Midbrain (tissue), 1 donor: ENCODE data around the gene BPGM.

Source experiments
- DNase-seq: peaks from one replicate; lab custom pipeline; 2025; lab: John Stamatoyannopoulos, UW

Gene BPGM

DNA sequence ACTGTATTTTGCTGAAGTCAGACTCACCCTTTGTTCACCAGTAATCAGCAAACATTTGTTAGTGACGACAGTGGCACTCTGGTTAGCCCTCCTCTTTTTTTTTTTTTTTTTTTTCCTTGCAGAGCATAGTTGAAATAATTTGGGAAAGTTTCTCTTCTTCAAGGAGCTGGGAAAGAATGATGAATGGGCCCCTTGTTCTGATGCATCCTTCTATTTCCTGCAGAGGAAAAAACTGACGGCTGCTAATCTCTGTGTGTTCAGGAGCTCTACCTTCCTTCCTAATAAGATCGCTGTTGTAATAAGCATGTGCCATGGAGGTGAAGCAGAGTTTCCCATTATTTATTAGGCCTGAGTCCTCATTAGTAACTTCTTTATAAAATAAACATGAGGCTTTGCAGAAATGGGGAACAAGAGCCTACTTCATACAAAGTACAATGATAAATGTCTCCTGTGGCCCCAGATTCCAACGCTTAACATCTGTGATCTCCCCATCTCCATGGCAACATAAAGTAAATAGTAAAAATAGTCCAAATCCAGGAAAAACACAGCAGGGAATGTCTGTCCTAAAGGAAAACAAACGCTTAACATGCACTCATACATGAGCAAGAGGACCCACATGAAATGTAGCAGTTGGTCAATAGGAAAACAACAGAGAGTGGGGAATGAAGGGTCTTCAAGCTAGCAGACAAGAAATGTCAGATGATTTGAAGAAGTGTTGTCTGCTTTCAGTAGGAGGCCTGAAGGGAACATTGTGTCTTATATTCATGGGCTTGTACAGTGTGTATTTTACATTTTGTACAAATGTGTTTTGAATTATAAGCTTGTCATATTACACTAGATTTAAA, 73.7 kb downstream of the BPGM start:
- DNase-seq: no peak

DNA sequence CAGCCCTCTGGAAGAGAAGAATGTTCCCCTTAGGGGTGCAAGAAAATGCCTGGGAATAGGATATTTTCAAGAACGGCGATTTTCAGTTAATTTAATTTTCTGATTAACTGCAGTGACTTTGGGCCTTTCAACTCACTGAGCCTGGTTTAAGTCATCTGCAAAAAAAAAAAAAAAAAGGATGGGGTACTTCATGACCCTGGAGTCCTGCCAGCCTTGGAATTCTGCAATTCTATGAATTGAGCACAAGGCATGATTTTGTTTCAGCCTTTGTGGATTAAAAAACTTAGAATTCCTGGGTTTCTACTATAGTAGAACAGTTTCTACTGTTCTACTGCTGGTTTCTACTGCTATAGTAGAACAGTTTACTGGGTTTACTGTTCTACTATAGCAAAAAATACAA, 74.5 kb downstream of the BPGM start:
- no peak for DNase-seq

DNA sequence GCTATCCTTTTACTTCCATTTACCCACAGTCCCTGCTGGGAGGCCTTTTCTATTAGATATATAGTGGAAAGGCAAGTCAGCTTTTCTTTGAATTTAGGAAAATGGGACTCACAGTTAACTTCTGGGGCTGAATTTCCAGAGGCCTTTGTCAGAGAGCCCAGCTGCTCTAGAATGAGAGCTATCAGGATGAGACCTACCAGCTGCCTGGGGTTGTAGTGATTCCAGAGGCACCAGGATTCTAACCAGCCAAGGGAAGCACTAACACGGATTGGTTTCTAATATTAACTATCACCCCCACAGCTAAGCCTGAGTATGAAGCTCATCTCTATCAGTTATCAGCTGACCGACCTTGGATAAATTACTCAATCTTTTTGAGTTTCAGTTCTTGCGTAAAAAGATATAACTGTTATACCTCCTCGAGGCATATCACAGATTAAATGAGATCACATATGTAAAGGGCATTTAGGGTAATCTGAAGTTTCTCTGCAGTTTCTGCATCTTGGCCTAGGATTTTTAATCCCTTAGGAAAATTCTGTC, 76.2 kb downstream of the BPGM start:
- DNase-seq: no peak

DNA sequence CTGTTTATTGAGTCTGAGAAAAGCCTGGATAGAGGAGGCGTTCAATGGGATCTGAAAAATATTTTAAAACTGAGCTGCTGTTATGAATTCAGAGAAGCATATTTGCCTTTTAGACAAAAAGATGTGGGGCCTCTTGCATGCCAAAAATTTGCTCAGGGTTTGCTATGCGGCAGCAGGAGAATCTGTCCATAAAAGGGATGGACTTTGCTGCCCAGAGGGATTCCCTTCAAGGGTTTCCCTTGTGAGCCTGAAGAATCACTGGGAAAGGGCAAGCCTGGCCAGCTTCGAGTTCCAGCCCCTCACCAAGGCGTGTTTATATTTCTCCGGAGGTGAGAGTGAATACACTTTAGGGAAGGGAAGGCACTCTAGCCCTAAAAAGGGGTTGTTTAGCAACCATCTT, 77.2 kb downstream of the BPGM start:
- DNase-seq: no peak

DNA sequence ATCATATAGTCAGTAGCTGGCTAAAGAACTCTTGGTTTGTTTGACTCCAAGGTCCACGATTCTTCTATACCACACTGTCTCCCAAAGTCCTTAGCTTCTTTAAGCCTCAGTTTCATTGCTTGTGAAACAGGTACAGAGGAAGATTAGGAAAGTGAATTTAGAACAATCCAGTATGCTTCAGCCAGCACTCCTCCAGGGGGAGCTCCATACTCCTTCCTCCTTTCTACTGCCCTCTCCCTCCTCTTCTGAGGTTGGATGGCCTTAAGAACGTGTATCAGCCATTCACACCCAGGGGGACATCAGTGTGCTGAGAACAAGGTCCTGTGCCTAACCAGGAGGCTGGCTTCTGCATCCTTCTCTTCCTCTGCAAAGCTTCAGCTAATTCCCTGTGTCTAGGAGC, 78.0 kb downstream of the BPGM start:
- no peak for DNase-seq

DNA sequence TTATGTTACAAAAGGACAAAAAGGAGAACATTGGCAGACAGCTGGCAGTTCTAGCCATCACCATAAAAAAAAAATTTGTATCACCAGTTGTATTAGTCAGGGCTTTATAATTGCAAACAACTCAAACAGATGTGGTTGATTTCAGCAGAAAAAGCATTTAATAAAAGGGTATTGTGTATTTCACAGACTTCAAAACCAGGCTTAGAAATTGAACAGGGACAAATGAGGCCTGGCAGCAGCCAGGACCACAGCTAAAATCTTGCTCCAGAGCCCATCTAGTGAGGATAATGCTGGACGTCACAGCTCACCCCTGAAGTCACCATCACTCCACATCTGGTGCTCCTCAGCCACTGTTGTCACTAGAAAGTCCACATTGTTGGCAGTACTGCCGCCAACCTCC, 79.9 kb downstream of the BPGM start:
- no peak for DNase-seq

DNA sequence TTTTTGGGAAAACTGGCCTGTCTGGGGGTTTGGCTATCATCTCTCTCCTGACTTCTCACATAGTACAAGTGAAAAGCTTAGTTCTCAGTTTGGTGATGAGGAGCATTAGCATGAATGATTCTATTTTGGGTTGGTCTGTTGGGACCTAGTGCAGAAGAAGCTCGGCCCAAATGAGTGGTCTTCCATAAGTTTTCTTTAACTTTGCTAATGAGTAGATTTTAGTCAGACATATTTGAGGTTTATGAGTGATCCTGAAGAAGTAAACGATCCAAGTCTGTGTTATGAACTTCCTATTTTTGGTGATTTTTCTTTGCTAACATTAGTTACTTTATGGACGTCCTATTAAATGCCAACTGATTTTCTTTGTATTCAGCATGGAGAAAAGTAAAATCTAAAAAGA, 81.1 kb downstream of the BPGM start:
- no peak for DNase-seq
